HG02973 (cell line): Measurements from ENCODE around the gene MRPL14.

Experiments used
- ATAC-seq: cut with Tn5 transposase; IDR thresholded peaks from one replicate; pipeline ENCODE4 v1.9.1; 2021; ENCODE audit warnings: moderate library complexity; ENCODE audit not compliant: unreplicated experiment

Gene MRPL14

GRCh38 chr6:44067173-44068139 is 59.8 kb downstream of the MRPL14 start:
- no peak for ATAC-seq

GRCh38 chr6:44066394-44067172 is 60.7 kb downstream of the MRPL14 start:
- ATAC-seq: no peak

- ATAC-seq: no peak
Observed at GRCh38 chr6:44065443-44066140, 61.7 kb downstream of the MRPL14 start.

GRCh38 chr6:44064948-44065272 is 62.3 kb downstream of the MRPL14 start:
- ATAC-seq: no peak

- ATAC-seq: no peak
Observed at GRCh38 chr6:44064089-44064947, 62.9 kb downstream of the MRPL14 start.

GRCh38 chr6:44063561-44064059 is 63.6 kb downstream of the MRPL14 start:
- no peak for ATAC-seq
